Loucy (cell line): Measurements from ENCODE around the gene EXOSC6.

ENCODE experiments used
- H2AFZ ChIP-seq: fragments of 200-600 bp; sonication (generic); 2 replicates; pipeline ENCODE4 v1.6.0; 2016; ENCODE audit warnings: antibody characterized with exemption, mild to moderate bottlenecking, low read length, moderate library complexity
- H3F3A ChIP-seq: fragments of 200-600 bp; 2 replicates; pipeline ENCODE4 v1.6.0; 2016; ENCODE audit warnings: antibody characterized with exemption, low read depth, mild to moderate bottlenecking
- H3K27me3 ChIP-seq: fragments of 200-600 bp; sonication (generic); 2 replicates; pipeline ENCODE4 v1.6.1; 2014; ENCODE audit warnings: low read length, mild to moderate bottlenecking; ENCODE audit not compliant: insufficient read depth, poor library complexity, severe bottlenecking
- H3K36me3 ChIP-seq: fragments of 200-600 bp; sonication (generic); 2 replicates; pipeline ENCODE4 v1.6.1; 2016; ENCODE audit warnings: low read length; ENCODE audit not compliant: insufficient read depth
- H3K4me1 ChIP-seq: fragments of 200-600 bp; sonication (generic); 2 replicates; pipeline ENCODE4 v1.5.1; 2014; ENCODE audit warnings: low read length, mild to moderate bottlenecking; ENCODE audit not compliant: insufficient read depth, poor library complexity, severe bottlenecking
- H3K4me2 ChIP-seq: fragments of 200-600 bp; sonication (generic); 2 replicates; pipeline ENCODE4 v1.6.0; 2014; ENCODE audit warnings: antibody characterized with exemption, low read length, low read depth, mild to moderate bottlenecking; ENCODE audit not compliant: poor library complexity, severe bottlenecking
- H3K4me3 ChIP-seq: fragments of 200-600 bp; sonication (generic); 2 replicates; pipeline ENCODE4 v1.5.1; 2014; ENCODE audit warnings: low read length, mild to moderate bottlenecking, mixed read lengths; ENCODE audit not compliant: poor library complexity, severe bottlenecking
- H3K79me2 ChIP-seq: fragments of 200-600 bp; sonication (generic); 2 replicates; pipeline ENCODE4 v1.6.1; 2014; ENCODE audit warnings: low read length; ENCODE audit not compliant: insufficient read depth
- H3K9ac ChIP-seq: fragments of 200-600 bp; sonication (generic); 2 replicates; pipeline ENCODE4 v1.6.0; 2014; ENCODE audit warnings: mild to moderate bottlenecking, low read depth, low read length, moderate library complexity; ENCODE audit not compliant: poor library complexity, severe bottlenecking
- H3K9me2 ChIP-seq: fragments of 200-600 bp; sonication (generic); replicated peaks from 2 replicates; pipeline ENCODE4 v1.6.1; 2016; ENCODE audit warnings: low read depth, low read length, mixed read lengths
- H3K9me3 ChIP-seq: fragments of 200-600 bp; sonication (generic); 2 replicates; pipeline ENCODE4 v1.6.1; 2014; ENCODE audit warnings: mild to moderate bottlenecking, antibody characterized with exemption, low read length, low read depth; ENCODE audit not compliant: insufficient read depth
- H4K20me1 ChIP-seq: fragments of 200-600 bp; sonication (generic); 2 replicates; pipeline ENCODE4 v1.6.0; 2014; ENCODE audit warnings: antibody characterized with exemption, low read length, mild to moderate bottlenecking; ENCODE audit not compliant: insufficient read depth, poor library complexity, severe bottlenecking
- EZH2phosphoT487 ChIP-seq: fragments of 200-600 bp; IDR thresholded peaks from 2 replicates; pipeline ENCODE4 v1.6.1; 2018; ENCODE audit warnings: antibody characterized with exemption, mild to moderate bottlenecking, moderate library complexity, borderline replicate concordance
- TF ChIP-seq, protein P1 (sequence below): fragments of 200-600 bp; sonication (generic); conservative IDR thresholded peaks from 2 replicates; pipeline ENCODE4 v1.5.1; 2014; ENCODE audit warnings: mild to moderate bottlenecking, antibody characterized with exemption, low read length

EXOSC6 gene

DNA sequence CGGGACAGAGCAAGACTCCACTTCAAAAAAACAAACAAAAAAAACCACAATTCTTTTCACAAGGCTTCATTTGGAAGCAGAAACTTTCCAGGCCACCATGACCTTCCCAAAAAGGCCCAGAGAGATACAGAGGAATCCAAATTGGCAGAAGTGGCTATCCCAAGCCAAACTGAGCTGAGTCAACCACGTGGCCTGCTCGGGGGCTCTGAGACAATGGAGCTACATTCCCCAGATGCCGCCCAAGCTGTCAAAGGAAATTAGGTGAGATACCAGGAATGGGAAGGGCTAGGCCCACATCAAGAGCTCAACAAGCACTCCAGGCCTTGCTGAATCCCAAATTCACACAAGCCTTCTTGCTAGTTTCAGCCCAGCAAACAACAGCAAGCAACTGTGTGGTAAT lies 5.7 kb upstream of the EXOSC6 start:
- Histone ChIP-seq H3K9me2 (no peaks in the 10 kb centered on the region), H3K9me3 (no peaks in the 10 kb centered on the region), H3K79me2 (no peaks in the 10 kb centered on the region), H3K9ac (no peak overlapping the region), H3K4me2 (no peak overlapping the region), H3K4me3 (no peak overlapping the region), H4K20me1 (no peaks in the 10 kb centered on the region), H3K4me1 (no peaks in the 10 kb centered on the region), H3K36me3 (peaks cover 89% of the 10 kb centered on the region; the same call in 1 of the 2 replicates), H3K27me3 (no peaks in the 10 kb centered on the region), H2AFZ (no peak overlapping the region), H3F3A (0 out of 2 replicates have a peak, but pooled peaks cover 1% of the 10 kb centered on the region)
- TF ChIP-seq, protein P1, sequence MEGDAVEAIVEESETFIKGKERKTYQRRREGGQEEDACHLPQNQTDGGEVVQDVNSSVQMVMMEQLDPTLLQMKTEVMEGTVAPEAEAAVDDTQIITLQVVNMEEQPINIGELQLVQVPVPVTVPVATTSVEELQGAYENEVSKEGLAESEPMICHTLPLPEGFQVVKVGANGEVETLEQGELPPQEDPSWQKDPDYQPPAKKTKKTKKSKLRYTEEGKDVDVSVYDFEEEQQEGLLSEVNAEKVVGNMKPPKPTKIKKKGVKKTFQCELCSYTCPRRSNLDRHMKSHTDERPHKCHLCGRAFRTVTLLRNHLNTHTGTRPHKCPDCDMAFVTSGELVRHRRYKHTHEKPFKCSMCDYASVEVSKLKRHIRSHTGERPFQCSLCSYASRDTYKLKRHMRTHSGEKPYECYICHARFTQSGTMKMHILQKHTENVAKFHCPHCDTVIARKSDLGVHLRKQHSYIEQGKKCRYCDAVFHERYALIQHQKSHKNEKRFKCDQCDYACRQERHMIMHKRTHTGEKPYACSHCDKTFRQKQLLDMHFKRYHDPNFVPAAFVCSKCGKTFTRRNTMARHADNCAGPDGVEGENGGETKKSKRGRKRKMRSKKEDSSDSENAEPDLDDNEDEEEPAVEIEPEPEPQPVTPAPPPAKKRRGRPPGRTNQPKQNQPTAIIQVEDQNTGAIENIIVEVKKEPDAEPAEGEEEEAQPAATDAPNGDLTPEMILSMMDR = no peak
- TF ChIP-seq EZH2phosphoT487 = no peak

DNA sequence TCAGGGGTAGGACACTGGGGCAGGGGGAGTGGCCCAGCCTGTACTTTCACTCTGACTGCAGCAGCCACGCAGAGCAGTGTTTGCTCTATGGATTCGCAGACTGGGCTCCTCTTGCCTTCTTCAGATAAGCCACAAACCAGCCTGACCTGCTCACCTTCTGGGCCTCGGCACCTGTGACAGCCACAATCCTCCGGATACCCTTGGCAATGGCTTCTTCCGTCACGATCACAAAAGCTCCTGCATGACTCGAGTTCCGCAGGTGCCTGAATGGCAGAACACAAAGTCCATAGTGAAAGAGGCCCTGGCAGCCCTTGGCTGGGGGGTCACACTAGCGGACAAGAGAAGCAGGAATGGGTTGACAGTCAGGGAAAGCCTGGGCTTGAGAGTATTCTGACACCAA lies 3.8 kb upstream of the EXOSC6 start:
- Histone ChIP-seq H3K9me2 (no peaks in the 10 kb centered on the region), H4K20me1 (peaks cover 6% of the 10 kb centered on the region), H3K9me3 (no peaks in the 10 kb centered on the region), H3F3A (peaks cover 6% of the 10 kb centered on the region; the same call in 1 of the 2 replicates), H3K27me3 (no peaks in the 10 kb centered on the region), H3K4me3 (no peak overlapping the region), H3K4me2 (no peak overlapping the region), H3K9ac (no peak overlapping the region), H3K79me2 (peaks cover 8% of the 10 kb centered on the region), H3K36me3 (peaks cover 76% of the 10 kb centered on the region; the same call in 1 of the 2 replicates), H2AFZ (no peak overlapping the region), H3K4me1 (peaks cover 3% of the 10 kb centered on the region)
- TF ChIP-seq, protein P1 = no peak
- no peak for TF ChIP-seq EZH2phosphoT487

DNA sequence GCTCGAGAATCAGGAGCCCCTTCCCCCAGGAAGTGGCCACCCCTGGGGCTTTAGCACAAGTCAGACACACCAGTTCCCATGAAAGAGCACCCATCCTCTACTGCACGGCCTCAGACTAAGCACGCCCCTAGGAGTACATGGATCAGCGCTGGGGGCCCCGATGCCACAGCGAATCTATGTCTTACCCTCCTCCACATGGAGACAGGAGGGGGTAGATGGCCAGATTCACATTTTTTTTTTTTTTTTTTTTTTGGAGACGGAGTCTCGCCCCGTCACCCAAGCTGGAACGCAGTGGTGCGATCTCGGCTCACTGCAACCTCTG lies 3.2 kb upstream of the EXOSC6 start:
- Histone ChIP-seq H4K20me1 (peaks cover 11% of the 10 kb centered on the region), H3K4me1 (peaks cover 3% of the 10 kb centered on the region), H3K79me2 (peaks cover 14% of the 10 kb centered on the region), H2AFZ (no peak overlapping the region), H3K9ac (no peak overlapping the region), H3K27me3 (no peaks in the 10 kb centered on the region), H3K9me2 (no peaks in the 10 kb centered on the region), H3K4me3 (no peak overlapping the region), H3K36me3 (peaks cover 70% of the 10 kb centered on the region; the same call in 1 of the 2 replicates), H3K9me3 (no peaks in the 10 kb centered on the region), H3F3A (peaks cover 6% of the 10 kb centered on the region; the same call in 1 of the 2 replicates), H3K4me2 (no peak overlapping the region)
- no peak for TF ChIP-seq EZH2phosphoT487
- TF ChIP-seq, protein P1 = no peak
